GM23248 (cell line): ENCODE results near the gene KIF7.

ENCODE experiments used
- EZH2 ChIP-seq: fragments of 200-600 bp; sonication (generic); IDR thresholded peaks from 2 replicates; pipeline ENCODE4 v1.6.1; 2018; ENCODE audit warnings: antibody characterized with exemption, mild to moderate bottlenecking; ENCODE audit not compliant: insufficient read depth, poor library complexity, severe bottlenecking
- EZH2phosphoT487 ChIP-seq: fragments of 200-600 bp; sonication (generic); IDR thresholded peaks from 2 replicates; pipeline ENCODE4 v1.6.1; 2018; ENCODE audit warnings: antibody characterized with exemption, moderate library complexity, mild to moderate bottlenecking, low read depth; ENCODE audit not compliant: insufficient read depth

DNA sequence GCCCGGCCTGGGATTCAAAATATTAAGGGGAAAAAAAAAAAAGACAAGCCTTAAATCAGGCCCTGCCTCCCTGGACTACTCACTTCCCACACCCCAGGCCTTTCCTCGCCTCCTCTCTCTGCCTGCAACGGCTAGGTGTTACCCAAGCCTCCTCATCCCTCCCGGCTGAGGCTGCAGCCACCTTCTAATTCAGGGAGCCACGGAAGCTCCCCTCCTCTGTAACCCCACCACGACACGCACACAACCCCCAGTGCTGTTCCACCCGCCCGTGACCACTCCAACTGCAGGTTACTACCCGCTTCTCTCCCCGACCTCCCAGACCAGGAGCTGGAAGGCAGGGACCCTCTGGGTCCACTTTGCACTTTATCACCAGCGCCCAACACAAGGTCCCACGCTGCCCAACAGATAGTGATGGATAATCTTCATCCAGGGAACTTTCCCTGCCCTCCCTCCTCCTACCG is 936 bp downstream of the KIF7 start:
- TF ChIP-seq EZH2 (no peak), EZH2phosphoT487 (no peak)
